Common myeloid progenitor, CD34-positive (primary cell): ENCODE measurements around the gene MYZAP.

Source experiments
- CTCF ChIA-PET: fragments of 350-600 bp; sonication (Branson Sonifier 250); formaldehyde crosslinking; loops from one replicate; lab custom pipeline; 2021; ENCODE audit warnings: antibody characterized with exemption; lab: Charles Lee
- POLR2A ChIA-PET: fragments of 350-600 bp; sonication (Branson Sonifier 250); formaldehyde crosslinking; loops from one replicate; lab custom pipeline; 2021; ENCODE audit warnings: antibody characterized with exemption; lab: Charles Lee
- DNase-seq, 3 donors: peaks; one replicate each; pipeline versions ENCODE4 v3.0.0 to v3.0.0-alpha.2; 2013
- H3K27ac ChIP-seq, 2 experiments: 1 replicate in 1 of 2; 2 replicates in 1 of 2; pipeline ENCODE4 v1.7.0; 2013; ENCODE audit warnings: inconsistent platforms in 2 of 2, low read length in 2 of 2, mild to moderate bottlenecking in 2 of 2, low read depth in 1 of 2, moderate library complexity in 1 of 2; ENCODE audit not compliant: severe bottlenecking in 2 of 2, insufficient read depth in 1 of 2, poor library complexity in 1 of 2
- H3K27me3 ChIP-seq, 5 experiments: replicated peaks in 2 of 5; 1 replicate in 3 of 5; 2 replicates in 2 of 5; pipeline versions ENCODE4 v1.6.1 to v1.7.0; 2013; ENCODE audit warnings: low read length in 4 of 5, mild to moderate bottlenecking in 2 of 5, moderate library complexity in 2 of 5, inconsistent platforms in 1 of 5; ENCODE audit not compliant: insufficient read depth in 5 of 5, control insufficient read depth in 4 of 5
- H3K36me3 ChIP-seq, 4 experiments: 1 replicate in 2 of 4; 2 replicates in 2 of 4; pipeline versions ENCODE4 v1.6.1 to v1.7.0; 2013; ENCODE audit warnings: low read length in 3 of 4, control low read depth in 1 of 4, mild to moderate bottlenecking in 1 of 4; ENCODE audit not compliant: control insufficient read depth in 4 of 4, insufficient read depth in 4 of 4
- H3K4me1 ChIP-seq, 4 experiments: 1 replicate in 3 of 4; 2 replicates in 1 of 4; pipeline versions ENCODE4 v1.6.1 to v1.7.1; 2013; ENCODE audit warnings: low read length in 3 of 4, mild to moderate bottlenecking in 3 of 4, control low read depth in 1 of 4, inconsistent platforms in 1 of 4, moderate library complexity in 1 of 4; ENCODE audit not compliant: control insufficient read depth in 4 of 4, insufficient read depth in 4 of 4; ENCODE audit errors: control extremely low read depth in 1 of 4
- H3K4me3 ChIP-seq, 7 experiments: 1 replicate in 4 of 7; 2 replicates in 3 of 7; pipeline versions ENCODE4 v1.5.1 to v1.7.0; 2013; ENCODE audit warnings: mild to moderate bottlenecking in 7 of 7, low read length in 6 of 7, moderate library complexity in 6 of 7, inconsistent platforms in 2 of 7, low read depth in 2 of 7, control low read depth in 1 of 7; ENCODE audit not compliant: insufficient read depth in 4 of 7, control insufficient read depth in 1 of 7; ENCODE audit errors: extremely low read depth in 1 of 7
- H3K9me3 ChIP-seq, 5 experiments: 1 replicate in 4 of 5; 2 replicates in 1 of 5; pipeline versions ENCODE4 v1.6.1 to v1.7.1; 2013; ENCODE audit warnings: low read length in 4 of 5, mild to moderate bottlenecking in 2 of 5, inconsistent platforms in 1 of 5, low read depth in 1 of 5, moderate library complexity in 1 of 5; ENCODE audit not compliant: control insufficient read depth in 4 of 5, insufficient read depth in 2 of 5; ENCODE audit errors: control extremely low read depth in 1 of 5
- whole genome bisulfite sequencing: methylation state at CpG from one replicate; pipeline ENCODE4 v1.1.5; 2013; ENCODE audit not compliant: insufficient coverage; 5-methylcytosine and 5-hydroxymethylcytosine counted together

Gene MYZAP

GRCh38 chr15:57734860-57735259 lies 143.2 kb downstream of the MYZAP start:
- H3K27me3 ChIP-seq, result no peaks in the 10 kb centered on the region
- no peaks in the 10 kb centered on the region for H3K36me3 ChIP-seq
- no peak overlapping the region for H3K4me3 ChIP-seq
- CTCF ChIA-PET, result interaction anchor here (1.3 to 5.4 kb wide), 2 partner anchors 8 to 16 kb away, joined by 3 to 29 read pairs; no protein-coding TSS in a partner anchor
- no peak overlapping the region for H3K27ac ChIP-seq
- no peak for DNase-seq
- POLR2A ChIA-PET, result no interaction called here
- 100% methylated on average over 1 of the region's 2 CpGs for WGBS
- H3K9me3 ChIP-seq, result no peaks in the 10 kb centered on the region
- H3K4me1 ChIP-seq, result peaks cover 0 to 4% (median 0%) of the 10 kb centered on the region in 4 experiments
